Keratinocyte (primary cell): ENCODE results near the gene SPDYE4. TPM values are rescaled to one million over a fixed set of nuclear protein-coding genes. Genes with fewer than 3 reads are reported as not detected.

Source experiments
- DNase-seq: peaks from one replicate; pipeline ENCODE4 v3.0.0-alpha.2; 2011; ENCODE audit warnings: low read depth, missing footprints, low spot score
- FAIRE-seq: peaks from 2 replicates; lab custom pipeline; 2011; peaks lifted over from hg19 to GRCh38; lab: Jason Lieb, UNC
- H2AFZ ChIP-seq: 2 replicates; pipeline ENCODE4 v1.6.0; 2012; ENCODE audit warnings: low read length, control low read depth, inconsistent platforms; ENCODE audit not compliant: control insufficient read depth
- H3K27ac ChIP-seq: 2 replicates; pipeline ENCODE4 v1.5.1; 2011; ENCODE audit warnings: low read length; ENCODE audit not compliant: control insufficient read depth, insufficient read depth
- H3K27me3 ChIP-seq: 3 replicates; pipeline ENCODE4 v1.6.0; 2011; ENCODE audit warnings: low read length; ENCODE audit not compliant: control insufficient read depth, insufficient read depth; ENCODE audit errors: extremely low read depth
- H3K36me3 ChIP-seq, 2 experiments: 2 replicates in 1 of 2; 3 replicates in 1 of 2; pipeline ENCODE4 v1.5.1; 2011; ENCODE audit warnings: low read length in 2 of 2, mild to moderate bottlenecking in 1 of 2; ENCODE audit not compliant: control insufficient read depth in 2 of 2, insufficient read depth in 2 of 2; ENCODE audit errors: extremely low read depth in 1 of 2
- H3K4me1 ChIP-seq: 3 replicates; pipeline ENCODE4 v1.5.1; 2011; ENCODE audit warnings: low read length; ENCODE audit not compliant: control insufficient read depth, insufficient read depth; ENCODE audit errors: extremely low read depth
- H3K4me2 ChIP-seq: 3 replicates; pipeline ENCODE4 v1.6.0; 2011; ENCODE audit warnings: low read depth, low read length; ENCODE audit not compliant: control insufficient read depth, insufficient read depth; ENCODE audit errors: extremely low read depth
- H3K4me3 ChIP-seq, 3 experiments: fragments of 200-600 bp in 1 of 3; sonication (generic) in 1 of 3; 2 replicates in 2 of 3; 3 replicates in 1 of 3; pipeline ENCODE4 v1.5.1; 2011 to 2016; ENCODE audit warnings: low read length in 3 of 3, mild to moderate bottlenecking in 3 of 3, control low read depth in 2 of 3, inconsistent platforms in 1 of 3, low read depth in 1 of 3, mixed read lengths in 1 of 3, mixed run types in 1 of 3, moderate library complexity in 1 of 3; ENCODE audit not compliant: control insufficient read depth in 2 of 3, insufficient read depth in 2 of 3; ENCODE audit errors: extremely low read depth in 1 of 3
- H3K79me2 ChIP-seq: 2 replicates; pipeline ENCODE4 v1.6.0; 2012; ENCODE audit warnings: low read length; ENCODE audit not compliant: control insufficient read depth, insufficient read depth
- H3K9ac ChIP-seq: 3 replicates; pipeline ENCODE4 v1.6.0; 2011; ENCODE audit warnings: low read length; ENCODE audit not compliant: control insufficient read depth, insufficient read depth; ENCODE audit errors: extremely low read depth
- H3K9me1 ChIP-seq: 3 replicates; pipeline ENCODE4 v1.6.0; 2011; ENCODE audit warnings: low read length; ENCODE audit not compliant: control insufficient read depth, insufficient read depth; ENCODE audit errors: extremely low read depth
- H3K9me3 ChIP-seq: 2 replicates; pipeline ENCODE4 v1.5.1; 2012; ENCODE audit warnings: low read depth, low read length; ENCODE audit not compliant: control insufficient read depth
- H4K20me1 ChIP-seq: 3 replicates; pipeline ENCODE4 v1.6.0; 2011; ENCODE audit warnings: low read length; ENCODE audit not compliant: control insufficient read depth, insufficient read depth; ENCODE audit errors: extremely low read depth
- CTCF ChIP-seq, 3 experiments: IDR thresholded peaks in 1 of 3; conservative IDR thresholded peaks in 1 of 3; optimal IDR thresholded peaks in 1 of 3; 2 replicates in 2 of 3; 3 replicates in 1 of 3; pipeline versions ENCODE3 to v1.5.1; 2011; ENCODE audit warnings: low read length in 3 of 3, mild to moderate bottlenecking in 3 of 3, moderate library complexity in 2 of 3, control low read depth in 1 of 3, inconsistent platforms in 1 of 3; ENCODE audit not compliant: insufficient read depth in 2 of 3; ENCODE audit errors: extremely low read depth in 1 of 3
- EZH2 ChIP-seq: IDR thresholded peaks from one replicate; pipeline ENCODE4 v1.6.1; 2012; ENCODE audit warnings: inconsistent platforms, mild to moderate bottlenecking, low read length, moderate library complexity
- dilution Hi-C: fragments of 300-500 bp; cut with MboI; formaldehyde crosslinking; loops from one replicate; pipeline ENCODE4 v1.7.0; 2020; ENCODE audit warnings: low sequenced_read_pairs; ENCODE audit not compliant: extremely low pct_ligation_motif_present
- polyA plus RNA-seq, 5 experiments: library from polyadenylated mRNA; depleted of rRNA in 3 of 5; stranded (reverse) in 3 of 5; stranded (forward) in 1 of 5; unstranded in 1 of 5; fragments of >200 nt; gene quantifications; 1 replicate in 1 of 5; 2 replicates in 3 of 5; 3 replicates in 1 of 5; pipeline versions ENCODE4 v1.2.1 to v1.2.3, GENCODE V29; 2011 to 2012; ENCODE audit warnings: missing spikeins in 2 of 5, low read depth in 1 of 5, low replicate concordance in 1 of 5

The SPDYE4 gene
- polyA plus RNA-seq, 1 donor (not counting 4 experiments of a cell fraction or from before 2014, with no cell fraction given) = not detected

DNA sequence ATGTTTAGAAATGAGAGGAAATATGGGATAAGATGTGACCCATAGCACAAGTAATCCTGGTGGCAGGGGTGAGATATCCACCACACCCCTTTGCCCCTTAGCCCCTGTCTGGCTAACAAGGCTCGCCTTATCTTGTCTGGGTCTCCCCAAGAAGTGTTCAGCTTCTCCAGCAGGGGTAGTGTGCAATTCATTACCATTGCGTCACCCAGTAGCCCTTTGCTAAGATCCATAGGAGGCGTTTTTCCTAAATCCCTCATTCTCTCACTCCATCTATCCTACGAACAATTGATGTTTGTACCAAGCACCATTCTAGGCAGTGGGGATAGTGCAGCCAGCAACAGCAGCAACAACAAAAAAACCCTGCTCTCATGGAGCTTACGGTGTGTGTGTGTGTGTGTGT lies 44.5 kb downstream of the SPDYE4 start:
- Histone ChIP-seq H3K27me3 (peaks cover 3% of the 10 kb centered on the region), H2AFZ (no peak overlapping the region), H3K4me2 (no peak overlapping the region), H3K9ac (no peak overlapping the region), H3K4me1 (no peaks in the 10 kb centered on the region), H3K9me1 (no peaks in the 10 kb centered on the region), H3K36me3 (no peaks in the 10 kb centered on the region), H4K20me1 (no peaks in the 10 kb centered on the region), H3K4me3 (no peak overlapping the region), H3K79me2 (no peaks in the 10 kb centered on the region), H3K27ac (no peak overlapping the region), H3K9me3 (no peaks in the 10 kb centered on the region)
- dilution Hi-C loops = no loop called here
- DNase-seq (no peak), FAIRE-seq (no peak)
- TF ChIP-seq CTCF (optimal IDR thresholded peaks at IDR 0.05 in 1 of 3, IDR thresholded peaks at IDR 0.05 in 1 of 3, conservative IDR thresholded peaks at IDR 0.05 in 1 of 3; ENCODE audit: extremely low read depth in 1 of 3, insufficient read depth in 2 of 3, low read length in 3 of 3) = no peak
- TF ChIP-seq EZH2 = no peak

DNA sequence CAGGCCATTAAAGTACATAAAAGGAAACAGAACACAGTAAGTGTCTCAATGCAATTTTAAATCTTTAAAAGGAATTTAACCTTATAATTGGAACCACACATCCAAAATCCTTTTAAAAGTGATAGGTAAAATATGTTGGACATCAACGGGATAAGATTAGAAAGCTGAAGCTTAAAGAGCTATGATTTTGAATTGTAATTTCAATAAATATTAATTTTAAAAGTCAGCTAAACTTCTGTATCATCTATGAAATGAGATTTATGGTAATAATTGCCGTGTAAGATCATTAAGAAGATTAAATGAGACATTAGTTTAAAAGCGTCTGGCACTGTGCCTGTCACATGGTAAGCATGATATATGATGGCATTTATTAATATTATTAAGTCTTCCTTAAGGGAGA lies 45.0 kb downstream of the SPDYE4 start:
- TF ChIP-seq EZH2 = no peak
- TF ChIP-seq CTCF (optimal IDR thresholded peaks at IDR 0.05 in 1 of 3, IDR thresholded peaks at IDR 0.05 in 1 of 3, conservative IDR thresholded peaks at IDR 0.05 in 1 of 3; ENCODE audit: extremely low read depth in 1 of 3, insufficient read depth in 2 of 3, low read length in 3 of 3) = no peak
- FAIRE-seq (no peak), DNase-seq (no peak)
- Histone ChIP-seq H3K27ac (no peak overlapping the region), H3K27me3 (peaks cover 3% of the 10 kb centered on the region), H3K36me3 (no peaks in the 10 kb centered on the region), H3K79me2 (no peaks in the 10 kb centered on the region), H3K9me1 (no peaks in the 10 kb centered on the region), H3K9me3 (no peaks in the 10 kb centered on the region), H2AFZ (no peak overlapping the region), H3K4me3 (no peak overlapping the region), H3K9ac (no peak overlapping the region), H3K4me1 (no peaks in the 10 kb centered on the region), H4K20me1 (no peaks in the 10 kb centered on the region), H3K4me2 (no peak overlapping the region)
- dilution Hi-C loops = no loop called here
